Neural crest cell (in vitro differentiated cells): ENCODE data around the gene PTTG1IP2. TPM values are rescaled to one million over a fixed set of nuclear protein-coding genes. Genes with fewer than 3 reads are reported as not detected.

Experiments used
- DNase-seq: peaks from one replicate; pipeline ENCODE4 v3.0.0; 2021; ENCODE audit warnings: low read depth, mixed read lengths, low spot score
- H3K27ac Mint-ChIP-seq: one replicate; pipeline ENCODE4 v1.8.0; 2021; ENCODE audit warnings: mild to moderate bottlenecking, mixed read lengths; ENCODE audit not compliant: unreplicated experiment
- H3K27me3 Mint-ChIP-seq: 2 replicates; pipeline ENCODE4 v1.8.0; 2021; ENCODE audit warnings: low read depth, mild to moderate bottlenecking, mixed read lengths
- H3K36me3 Mint-ChIP-seq: 2 replicates; pipeline ENCODE4 v1.8.0; 2021; ENCODE audit warnings: low read depth, mild to moderate bottlenecking, mixed read lengths
- H3K4me1 Mint-ChIP-seq: 2 replicates; pipeline ENCODE4 v1.8.0; 2021; ENCODE audit warnings: mixed read lengths
- H3K4me3 Mint-ChIP-seq: one replicate; pipeline ENCODE4 v1.8.0; 2021; ENCODE audit warnings: mild to moderate bottlenecking, mixed read lengths
- H3K9me3 Mint-ChIP-seq: 2 replicates; pipeline ENCODE4 v1.8.0; 2021; ENCODE audit warnings: mixed read lengths
- CTCF ChIP-seq: fragments of 200-600 bp; sonication (generic); conservative IDR thresholded peaks from 2 replicates; pipeline ENCODE4 v1.5.0; 2021; ENCODE audit warnings: antibody characterized with exemption, mild to moderate bottlenecking
- total RNA-seq: library from RNA; stranded (reverse); gene quantifications from 2 replicates; pipeline ENCODE4 v1.2.1, GENCODE V29; 2021

PTTG1IP2 gene
- total RNA-seq, 1 donor from 2014 or later: not detected

- no peak for DNase-seq
- Mint-ChIP-seq H3K36me3 (peaks cover 7% of the 10 kb centered on the region), H3K9me3 (peaks cover 11% of the 10 kb centered on the region), H3K4me3 (no peak overlapping the region), H3K27ac (no peak overlapping the region), H3K27me3 (no peaks in the 10 kb centered on the region), H3K4me1 (no peaks in the 10 kb centered on the region)
- no peak for TF ChIP-seq CTCF
Observed at GRCh38 chr7:90432752-90433151, 36.7 kb upstream of the PTTG1IP2 start.

GRCh38 chr7:90433221-90433620 is 36.2 kb upstream of the PTTG1IP2 start:
- Mint-ChIP-seq H3K36me3 (peaks cover 7% of the 10 kb centered on the region), H3K27ac (no peak overlapping the region)
- no peak for TF ChIP-seq CTCF

GRCh38 chr7:90445633-90446032 is 23.8 kb upstream of the PTTG1IP2 start:
- H3K27ac Mint-ChIP-seq: no peak overlapping the region

More at GRCh38 chr7:90433221-90433620, 36.2 kb upstream of the PTTG1IP2 start:
- Mint-ChIP-seq H3K9me3 (peaks cover 15% of the 10 kb centered on the region), H3K4me1 (no peaks in the 10 kb centered on the region), H3K4me3 (no peak overlapping the region), H3K27me3 (no peaks in the 10 kb centered on the region)
- no peak for DNase-seq

GRCh38 chr7:90446137-90446899 is 23.1 kb upstream of the PTTG1IP2 start:
- Mint-ChIP-seq H3K27me3 (no peaks in the 10 kb centered on the region), H3K36me3 (no peaks in the 10 kb centered on the region), H3K4me1 (no peaks in the 10 kb centered on the region), H3K4me3 (no peak overlapping the region), H3K27ac (no peak overlapping the region), H3K9me3 (peaks cover 3% of the 10 kb centered on the region)
- DNase-seq: no peak
- TF ChIP-seq CTCF: no peak

More at GRCh38 chr7:90445633-90446032, 23.8 kb upstream of the PTTG1IP2 start:
- H3K9me3 Mint-ChIP-seq: peaks cover 3% of the 10 kb centered on the region
- no peak overlapping the region for H3K4me3 Mint-ChIP-seq
- TF ChIP-seq CTCF: no peak
- no peak for DNase-seq
- H3K4me1 Mint-ChIP-seq: no peaks in the 10 kb centered on the region
- H3K27me3 Mint-ChIP-seq: no peaks in the 10 kb centered on the region
- H3K36me3 Mint-ChIP-seq: no peaks in the 10 kb centered on the region

GRCh38 chr7:90453259-90453891 is 16.1 kb upstream of the PTTG1IP2 start:
- Mint-ChIP-seq H3K36me3 (no peaks in the 10 kb centered on the region), H3K4me3 (no peak overlapping the region), H3K4me1 (peaks cover 7% of the 10 kb centered on the region), H3K27ac (no peak overlapping the region), H3K27me3 (no peaks in the 10 kb centered on the region), H3K9me3 (peaks cover 3% of the 10 kb centered on the region)
- no peak for TF ChIP-seq CTCF
- DNase-seq: no peak
